ENCODE results near the gene TIMP2. TPM values are rescaled to one million over a fixed set of nuclear protein-coding genes. Genes with fewer than 3 reads are reported as not detected.

The TIMP2 gene
- total RNA-seq, 1 experiment from 2014 or later = 64.8 TPM

- no peak overlapping the region for H3K4me3 ChIP-seq (replicated peaks in 1 of 2; ENCODE audit: low read depth in 1 of 2, low read length in 2 of 2)
- no peaks in the 10 kb centered on the region for H3K9me3 ChIP-seq (ENCODE audit: control insufficient read depth in 1 of 2, insufficient read depth in 1 of 2, low read depth in 1 of 2, low read length in 2 of 2)
- ATAC-seq (no peak), DNase-seq (ENCODE audit: low read depth, low spot score) (no peak)
- POLR2A ChIA-PET = interaction anchor here (0.6 kb wide), 1 partner anchor 26 kb away, joined by 4 read pairs; no protein-coding TSS in a partner anchor
- H3K79me2 ChIP-seq (ENCODE audit: insufficient read depth, low read length) = no peaks in the 10 kb centered on the region
- RAD21 ChIA-PET (ENCODE audit: low non-redundant PET in 1 of 2, low total read pairs in 2 of 2, uncharacterized antibody in 2 of 2, unreplicated experiment in 2 of 2) = no interaction called here
- H3K27ac ChIP-seq (ENCODE audit: low read depth, low read length) = no peak overlapping the region
- H2AFZ ChIP-seq (ENCODE audit: low read depth, low read length, poor library complexity, severe bottlenecking) = no peak overlapping the region
- CTCF ChIA-PET = no interaction called here
- no peak for TF ChIP-seq SP1 (IDR thresholded peaks at IDR 0.05; ENCODE audit: low read depth)
- TF ChIP-seq EGR1 (IDR thresholded peaks at IDR 0.05; ENCODE audit: low read depth) = no peak
- no peak for TF ChIP-seq POLR2A (IDR thresholded peaks at IDR 0.05; ENCODE audit: borderline replicate concordance, extremely low read depth, insufficient read depth, insufficient read length)
- TF ChIP-seq, protein P1, sequence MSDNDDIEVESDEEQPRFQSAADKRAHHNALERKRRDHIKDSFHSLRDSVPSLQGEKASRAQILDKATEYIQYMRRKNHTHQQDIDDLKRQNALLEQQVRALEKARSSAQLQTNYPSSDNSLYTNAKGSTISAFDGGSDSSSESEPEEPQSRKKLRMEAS (IDR thresholded peaks at IDR 0.05) = no peak
- TF ChIP-seq POLR2AphosphoS5 (IDR thresholded peaks at IDR 0.05; ENCODE audit: low read depth, low read length) = no peak
- no peak for TF ChIP-seq CBX3 (IDR thresholded peaks at IDR 0.05; ENCODE audit: low read depth)
- TF ChIP-seq ZFX (IDR thresholded peaks at IDR 0.05) = no peak
- TF ChIP-seq JUND (IDR thresholded peaks at IDR 0.05) = no peak
- no peak for TF ChIP-seq RAD21 (IDR thresholded peaks at IDR 0.05; ENCODE audit: low read depth)
- TF ChIP-seq ZNF274 (IDR thresholded peaks at IDR 0.05; ENCODE audit: low read depth, low read length) = no peak
- TF ChIP-seq YY1 (IDR thresholded peaks at IDR 0.05; ENCODE audit: extremely low read depth, insufficient replicate concordance, low read depth, low read length) = no peak
- TF ChIP-seq, protein P2, sequence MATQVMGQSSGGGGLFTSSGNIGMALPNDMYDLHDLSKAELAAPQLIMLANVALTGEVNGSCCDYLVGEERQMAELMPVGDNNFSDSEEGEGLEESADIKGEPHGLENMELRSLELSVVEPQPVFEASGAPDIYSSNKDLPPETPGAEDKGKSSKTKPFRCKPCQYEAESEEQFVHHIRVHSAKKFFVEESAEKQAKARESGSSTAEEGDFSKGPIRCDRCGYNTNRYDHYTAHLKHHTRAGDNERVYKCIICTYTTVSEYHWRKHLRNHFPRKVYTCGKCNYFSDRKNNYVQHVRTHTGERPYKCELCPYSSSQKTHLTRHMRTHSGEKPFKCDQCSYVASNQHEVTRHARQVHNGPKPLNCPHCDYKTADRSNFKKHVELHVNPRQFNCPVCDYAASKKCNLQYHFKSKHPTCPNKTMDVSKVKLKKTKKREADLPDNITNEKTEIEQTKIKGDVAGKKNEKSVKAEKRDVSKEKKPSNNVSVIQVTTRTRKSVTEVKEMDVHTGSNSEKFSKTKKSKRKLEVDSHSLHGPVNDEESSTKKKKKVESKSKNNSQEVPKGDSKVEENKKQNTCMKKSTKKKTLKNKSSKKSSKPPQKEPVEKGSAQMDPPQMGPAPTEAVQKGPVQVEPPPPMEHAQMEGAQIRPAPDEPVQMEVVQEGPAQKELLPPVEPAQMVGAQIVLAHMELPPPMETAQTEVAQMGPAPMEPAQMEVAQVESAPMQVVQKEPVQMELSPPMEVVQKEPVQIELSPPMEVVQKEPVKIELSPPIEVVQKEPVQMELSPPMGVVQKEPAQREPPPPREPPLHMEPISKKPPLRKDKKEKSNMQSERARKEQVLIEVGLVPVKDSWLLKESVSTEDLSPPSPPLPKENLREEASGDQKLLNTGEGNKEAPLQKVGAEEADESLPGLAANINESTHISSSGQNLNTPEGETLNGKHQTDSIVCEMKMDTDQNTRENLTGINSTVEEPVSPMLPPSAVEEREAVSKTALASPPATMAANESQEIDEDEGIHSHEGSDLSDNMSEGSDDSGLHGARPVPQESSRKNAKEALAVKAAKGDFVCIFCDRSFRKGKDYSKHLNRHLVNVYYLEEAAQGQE (IDR thresholded peaks at IDR 0.05; ENCODE audit: low read depth) = no peak
- TF ChIP-seq FOSL1 (IDR thresholded peaks at IDR 0.05; ENCODE audit: low read depth) = no peak
- no peak for TF ChIP-seq EZH2phosphoT487 (IDR thresholded peaks at IDR 0.05; ENCODE audit: borderline replicate concordance)
- TF ChIP-seq ELF1 (IDR thresholded peaks at IDR 0.05; ENCODE audit: borderline replicate concordance, low read depth) = no peak
- no peak for TF ChIP-seq EZH2 (IDR thresholded peaks at IDR 0.05)
- no peak for TF ChIP-seq ATF3 (IDR thresholded peaks at IDR 0.05)
- no peak for TF ChIP-seq CEBPB (IDR thresholded peaks at IDR 0.05; ENCODE audit: low read depth)
- no peak for TF ChIP-seq SRF (IDR thresholded peaks at IDR 0.05; ENCODE audit: low read depth)
- TF ChIP-seq TCF7L2 (IDR thresholded peaks at IDR 0.05; ENCODE audit: borderline replicate concordance, extremely low read depth, insufficient read depth, insufficient read length) = no peak
- H3K4me1 ChIP-seq (ENCODE audit: control insufficient read depth in 1 of 2, insufficient read depth in 2 of 2, low read length in 2 of 2) = peaks cover 15 to 19% of the 10 kb centered on the region in 2 experiments
- H3K9me2 ChIP-seq (ENCODE audit: insufficient read depth) = 0 out of 2 replicates have a peak, but pooled peaks cover 4% of the 10 kb centered on the region
- no peak overlapping the region for H3K4me2 ChIP-seq (ENCODE audit: low read length)
- H3K36me3 ChIP-seq (ENCODE audit: control insufficient read depth in 1 of 2, insufficient read depth in 2 of 2, low read length in 2 of 2) = no peaks in the 10 kb centered on the region
- H3K9ac ChIP-seq (ENCODE audit: low read length) = no peak overlapping the region
- no peaks in the 10 kb centered on the region for H3K27me3 ChIP-seq (ENCODE audit: insufficient read depth, low read length)
- intact Hi-C loops (cut with micrococcal nuclease) = no loop called here
- no peaks in the 10 kb centered on the region for H4K20me1 ChIP-seq (ENCODE audit: insufficient read depth)
- no TSS peak for BruUV-seq (replicated peaks)
Measured at GRCh38 chr17:78950870-78951269, 25.7 kb upstream of the TIMP2 start.

All from HCT116 (cell line).